H1 (cell line): ENCODE measurements around the gene CEP350. TPM values are rescaled to one million over a fixed set of nuclear protein-coding genes. Genes with fewer than 3 reads are reported as not detected.

Experiments
- CTCF ChIA-PET: fragments of 300-600 bp; sonication (Branson Sonifier 250); formaldehyde crosslinking; loops from one replicate; lab custom pipeline; 2021; ENCODE audit not compliant: partially characterized antibody; lab: Charles Lee
- POLR2A ChIA-PET: fragments of 300-600 bp; sonication (Branson Sonifier 250); formaldehyde crosslinking; loops from one replicate; lab custom pipeline; 2021; ENCODE audit warnings: inconsistent platforms; ENCODE audit not compliant: partially characterized antibody; lab: Charles Lee
- DNase-seq, 2 experiments: peaks; one replicate each; pipeline versions ENCODE4 v3.0.0 to v3.0.0-alpha.2; 2010 to 2022; ENCODE audit warnings: low spot score in 2 of 2, low read depth in 1 of 2, mixed read lengths in 1 of 2
- FAIRE-seq: peaks from 2 replicates; lab custom pipeline; 2011; peaks lifted over from hg19 to GRCh38; lab: Jason Lieb, UNC
- H2AFZ ChIP-seq: 2 replicates; pipeline ENCODE4 v1.8.1; 2012; ENCODE audit warnings: low read length, inconsistent platforms
- H2AK5ac ChIP-seq: 2 replicates; pipeline ENCODE4 v1.6.1; 2013; ENCODE audit warnings: low read depth, low read length
- H2BK120ac ChIP-seq: replicated peaks from 2 replicates; pipeline ENCODE3; 2013; ENCODE audit warnings: low read depth, low read length, inconsistent platforms
- H2BK12ac ChIP-seq: 2 replicates; pipeline ENCODE4 v1.6.1; 2013; ENCODE audit warnings: low read depth, low read length
- H2BK15ac ChIP-seq: 2 replicates; pipeline ENCODE4 v1.6.1; 2013; ENCODE audit warnings: low read length
- H2BK20ac ChIP-seq: 2 replicates; pipeline ENCODE4 v1.6.1; 2013; ENCODE audit warnings: low read length
- H2BK5ac ChIP-seq: 2 replicates; pipeline ENCODE4 v1.6.1; 2013; ENCODE audit warnings: low read depth, low read length
- H3K14ac ChIP-seq: 2 replicates; pipeline ENCODE4 v1.6.1; 2013; ENCODE audit warnings: inconsistent platforms; ENCODE audit not compliant: insufficient read length
- H3K18ac ChIP-seq: 2 replicates; pipeline ENCODE4 v1.6.1; 2013; ENCODE audit warnings: low read length; ENCODE audit errors: extremely low read depth
- H3K23ac ChIP-seq: 2 replicates; pipeline ENCODE4 v1.6.1; 2013; ENCODE audit warnings: inconsistent platforms; ENCODE audit not compliant: insufficient read length
- H3K23me2 ChIP-seq: 2 replicates; pipeline ENCODE4 v1.6.1; 2013; ENCODE audit warnings: low read depth, low read length
- H3K27ac ChIP-seq: 2 replicates; pipeline ENCODE4 v1.6.1; 2011; ENCODE audit warnings: low read depth, low read length, inconsistent platforms
- H3K27me3 ChIP-seq, 4 experiments: replicated peaks in 1 of 4; 1 replicate in 1 of 4; 2 replicates in 3 of 4; pipeline versions ENCODE4 v1.6.1 to v1.8.1; 2011 to 2013; ENCODE audit warnings: low read length in 3 of 4, mild to moderate bottlenecking in 3 of 4, inconsistent platforms in 2 of 4, mixed read lengths in 2 of 4, moderate library complexity in 1 of 4; ENCODE audit not compliant: control insufficient read depth in 3 of 4, insufficient read depth in 3 of 4; ENCODE audit errors: extremely low read depth in 1 of 4
- H3K36me3 ChIP-seq, 4 experiments: 2 replicates each; pipeline versions ENCODE4 v1.6.1 to v1.8.1; 2011 to 2013; ENCODE audit warnings: mild to moderate bottlenecking in 4 of 4, low read length in 3 of 4, moderate library complexity in 2 of 4, control low read depth in 1 of 4, inconsistent platforms in 1 of 4; ENCODE audit not compliant: insufficient read depth in 4 of 4, control insufficient read depth in 2 of 4
- H3K4ac ChIP-seq: replicated peaks from 2 replicates; pipeline ENCODE3; 2013; ENCODE audit warnings: low read length, low read depth, mixed read lengths, inconsistent platforms; ENCODE audit not compliant: insufficient read length
- H3K4me1 ChIP-seq, 4 experiments: replicated peaks in 1 of 4; 1 replicate in 1 of 4; 2 replicates in 3 of 4; pipeline versions ENCODE4 v1.6.1 to v1.8.1; 2011 to 2013; ENCODE audit warnings: low read length in 3 of 4, inconsistent platforms in 2 of 4, mixed read lengths in 1 of 4; ENCODE audit not compliant: insufficient read depth in 4 of 4, control insufficient read depth in 3 of 4
- H3K4me2 ChIP-seq, 2 experiments: 2 replicates each; pipeline versions ENCODE4 v1.6.1 to v1.8.1; 2011 to 2013; ENCODE audit warnings: low read depth in 2 of 2, low read length in 2 of 2, control low read depth in 1 of 2, inconsistent platforms in 1 of 2, mild to moderate bottlenecking in 1 of 2; ENCODE audit not compliant: insufficient read depth in 1 of 2
- H3K4me3 ChIP-seq, 4 experiments: fragments of 200-600, 300-600 bp in 1 of 4; sonication (generic), shearing (Covaris generic), sonication (Bioruptor Twin) in 1 of 4; 2 replicates each; pipeline versions ENCODE4 v1.5.1 to v1.8.1; 2011 to 2016; ENCODE audit warnings: low read length in 4 of 4, low read depth in 3 of 4, control low read depth in 2 of 4, inconsistent platforms in 2 of 4, mild to moderate bottlenecking in 2 of 4, mixed read lengths in 1 of 4, moderate library complexity in 1 of 4; ENCODE audit not compliant: insufficient read depth in 2 of 4; ENCODE audit errors: extremely low read depth in 1 of 4
- H3K56ac ChIP-seq: replicated peaks from 2 replicates; pipeline ENCODE3; 2013; ENCODE audit warnings: low read depth, mild to moderate bottlenecking, mixed read lengths, low read length, inconsistent platforms; ENCODE audit not compliant: insufficient read length
- H3K79me1 ChIP-seq: 2 replicates; pipeline ENCODE4 v1.6.1; 2013; ENCODE audit warnings: low read depth, low read length, control low read depth
- H3K79me2 ChIP-seq, 2 experiments: 2 replicates each; pipeline versions ENCODE4 v1.6.1 to v1.8.1; 2012 to 2013; ENCODE audit warnings: low read length in 2 of 2, mild to moderate bottlenecking in 2 of 2, inconsistent platforms in 1 of 2; ENCODE audit not compliant: insufficient read depth in 2 of 2, control insufficient read depth in 1 of 2
- H3K9ac ChIP-seq, 4 experiments: replicated peaks in 1 of 4; 1 replicate in 1 of 4; 2 replicates in 3 of 4; pipeline versions ENCODE4 v1.6.1 to v1.8.1; 2011 to 2013; ENCODE audit warnings: low read depth in 3 of 4, low read length in 3 of 4, control low read depth in 2 of 4, mild to moderate bottlenecking in 2 of 4, moderate library complexity in 2 of 4, inconsistent platforms in 1 of 4; ENCODE audit errors: extremely low read depth in 1 of 4
- H3K9me3 ChIP-seq, 2 experiments: 2 replicates each; pipeline versions ENCODE4 v1.6.1 to v1.8.1; 2012 to 2013; ENCODE audit warnings: mild to moderate bottlenecking in 2 of 2, moderate library complexity in 2 of 2, control low read depth in 1 of 2, inconsistent platforms in 1 of 2, low read depth in 1 of 2, low read length in 1 of 2, mixed read lengths in 1 of 2; ENCODE audit not compliant: insufficient read depth in 2 of 2
- H4K20me1 ChIP-seq, 2 experiments: replicated peaks in 1 of 2; 2 replicates each; pipeline versions ENCODE3 to v1.8.1; 2011 to 2013; ENCODE audit warnings: inconsistent platforms in 2 of 2, low read length in 2 of 2, mild to moderate bottlenecking in 1 of 2; ENCODE audit not compliant: insufficient read depth in 2 of 2, control insufficient read depth in 1 of 2
- H4K5ac ChIP-seq: 2 replicates; pipeline ENCODE4 v1.6.1; 2013; ENCODE audit warnings: low read length, low read depth, mixed read lengths, inconsistent platforms; ENCODE audit not compliant: insufficient read length
- H4K8ac ChIP-seq: 2 replicates; pipeline ENCODE4 v1.8.0; 2013; ENCODE audit warnings: mild to moderate bottlenecking, moderate library complexity, low read length, inconsistent platforms; ENCODE audit not compliant: insufficient read depth; ENCODE audit errors: extremely low read depth
- H4K91ac ChIP-seq: replicated peaks from 2 replicates; pipeline ENCODE3; 2013; ENCODE audit warnings: low read length, mixed read lengths, inconsistent platforms; ENCODE audit not compliant: insufficient read length
- BACH1 ChIP-seq: IDR thresholded peaks from 2 replicates; pipeline ENCODE4 v1.6.1; 2012; ENCODE audit warnings: low read length, improper control_type of control experiment
- BCL11A ChIP-seq, 2 experiments: IDR thresholded peaks; one replicate each; pipeline ENCODE4 v1.6.1; 2011; ENCODE audit warnings: low read depth in 2 of 2, low read length in 2 of 2, mild to moderate bottlenecking in 2 of 2
- EZH2 ChIP-seq: fragments of 200-600 bp; sonication (generic); IDR thresholded peaks from 2 replicates; pipeline ENCODE4 v1.7.1; 2012; ENCODE audit warnings: low read depth, mild to moderate bottlenecking, moderate library complexity, low read length, inconsistent platforms; ENCODE audit not compliant: severe bottlenecking
- GTF2F1 ChIP-seq: IDR thresholded peaks from 2 replicates; pipeline ENCODE4 v1.6.1; 2012; ENCODE audit warnings: low read depth, low read length, improper control_type of control experiment, borderline replicate concordance
- KDM1A ChIP-seq: fragments of 200-600, 300-600 bp; sonication (generic); IDR thresholded peaks from 2 replicates; pipeline ENCODE4 v1.7.1; 2016; ENCODE audit warnings: mild to moderate bottlenecking, low read length, borderline replicate concordance
- POLR2A ChIP-seq, 2 experiments: IDR thresholded peaks; 1 replicate in 1 of 2; 2 replicates in 1 of 2; pipeline ENCODE4 v1.6.1; 2011; ENCODE audit warnings: low read depth in 2 of 2, low read length in 2 of 2, mild to moderate bottlenecking in 2 of 2; ENCODE audit errors: control extremely low read depth in 1 of 2
- POLR2AphosphoS5 ChIP-seq: IDR thresholded peaks from 2 replicates; pipeline ENCODE4 v1.6.1; 2011; ENCODE audit warnings: low read depth, low read length
- POU5F1 ChIP-seq: IDR thresholded peaks from 2 replicates; pipeline ENCODE4 v1.6.1; 2011; ENCODE audit warnings: low read depth, mild to moderate bottlenecking, low read length, moderate library complexity
- SAP30 ChIP-seq: fragments of 300-600 bp; sonication (generic); IDR thresholded peaks from 2 replicates; pipeline ENCODE4 v1.7.1; 2012; ENCODE audit warnings: low read length, moderate library complexity, mild to moderate bottlenecking, inconsistent platforms; ENCODE audit not compliant: insufficient read depth, insufficient replicate concordance
- SIRT6 ChIP-seq: IDR thresholded peaks from one replicate; pipeline ENCODE4 v1.7.1; 2012; ENCODE audit warnings: low read length, inconsistent platforms
- TBP ChIP-seq: IDR thresholded peaks from 2 replicates; pipeline ENCODE4 v1.6.1; 2011; ENCODE audit warnings: low read depth, low read length, improper control_type of control experiment
- USF2 ChIP-seq: IDR thresholded peaks from 2 replicates; pipeline ENCODE4 v1.6.1; 2011; ENCODE audit warnings: low read length, improper control_type of control experiment
- WGBS, 2 experiments: shearing (Covaris generic) in 1 of 2; methylation state at CpG; one replicate each; pipeline versions ENCODE4 v1.1.6 to v1.1.7; 2013 to 2015; ENCODE audit warnings: low lambda C conversion rate in 2 of 2, mixed read lengths in 2 of 2, inconsistent platforms in 1 of 2, low coverage in 1 of 2, missing lambda C conversion rate in 1 of 2; ENCODE audit not compliant: insufficient replicate concordance in 2 of 2, insufficient coverage in 1 of 2, insufficient read length in 1 of 2; ENCODE audit errors: extremely low coverage in 1 of 2, missing lambda C conversion rate in 1 of 2; 5-methylcytosine and 5-hydroxymethylcytosine counted together
- polyA plus RNA-seq, 7 experiments: library from polyadenylated mRNA; depleted of rRNA in 3 of 7; stranded (reverse) in 5 of 7; unstranded in 2 of 7; fragments of >200 nt in 5 of 7; fragments of 200-250 nt in 2 of 7; gene quantifications; 1 replicate in 5 of 7; 2 replicates in 1 of 7; 4 replicates in 1 of 7; pipeline versions ENCODE4 v1.2.1 to v1.2.3, GENCODE V29; 2011 to 2013; ENCODE audit warnings: missing spikeins in 2 of 7, mixed read lengths in 2 of 7
- total RNA-seq: library from RNA; stranded (reverse); fragmentation: NEBNext Ultra II Directional; extraction: Animal tissue kit (Norgen Biotek cat#: 25700); gene quantifications from 2 replicates; pipeline ENCODE4 v1.2.1, GENCODE V29; 2021

CEP350 gene
- total and polyA plus RNA-seq, 2 of the 8 experiments (the other 6 are each of a cell fraction or from before 2014, with no cell fraction given) = 5.6 to 39.4 TPM

- Histone ChIP-seq H4K8ac (no peak overlapping the region), H4K20me1 (no peaks in the 10 kb centered on the region), H3K56ac (no peak overlapping the region), H4K91ac (no peak overlapping the region), H3K4me3 (no peak overlapping the region), H4K5ac (no peak overlapping the region), H2BK120ac (no peak overlapping the region), H3K4ac (no peak overlapping the region), H3K27me3 (peaks cover 0 to 1% (median 0%) of the 10 kb centered on the region in 4 experiments; a peak in 1 of 7 replicates), H3K27ac (no peak overlapping the region), H2BK20ac (no peak overlapping the region), H3K23ac (no peak overlapping the region), H2AFZ (no peak overlapping the region), H3K9me3 (no peaks in the 10 kb centered on the region), H3K36me3 (no peaks in the 10 kb centered on the region), H3K79me1 (no peaks in the 10 kb centered on the region), H2BK15ac (no peak overlapping the region), H3K79me2 (no peaks in the 10 kb centered on the region), H3K4me2 (no peak overlapping the region), H3K9ac (no peak overlapping the region), H2AK5ac (no peak overlapping the region), H2BK5ac (no peak overlapping the region), H3K18ac (no peak overlapping the region), H3K14ac (no peak overlapping the region), H2BK12ac (no peak overlapping the region), H3K23me2 (no peaks in the 10 kb centered on the region), H3K4me1 (no peaks in the 10 kb centered on the region)
- 85% methylated on average over 2 of the region's 2 CpGs; no CpG with 5 or more reads in 1 of the 2 experiments for WGBS, 2 experiments
- ChIA-PET CTCF (interaction anchor here (0.9 kb wide), 1 partner anchor 15 kb away, joined by 3 read pairs; no protein-coding TSS in a partner anchor), POLR2A (interaction anchor here (0.7 kb wide), 1 partner anchor 47 kb away, joined by 4 read pairs; no protein-coding TSS in a partner anchor)
- FAIRE-seq = no peak
- no peak for DNase-seq
- no peak for TF ChIP-seq USF2
- TF ChIP-seq SIRT6 = no peak
- TF ChIP-seq TBP = no peak
- TF ChIP-seq POLR2A (IDR thresholded peaks at IDR 0.05; ENCODE audit: control extremely low read depth in 1 of 2, low read depth in 2 of 2, low read length in 2 of 2) = no peak
- no peak for TF ChIP-seq BCL11A (IDR thresholded peaks at IDR 0.05; ENCODE audit: low read depth in 2 of 2, low read length in 2 of 2)
- TF ChIP-seq SAP30 = no peak
- TF ChIP-seq BACH1 = no peak
- no peak for TF ChIP-seq GTF2F1
- TF ChIP-seq KDM1A = no peak
- no peak for TF ChIP-seq POLR2AphosphoS5
- no peak for TF ChIP-seq EZH2
- no peak for TF ChIP-seq POU5F1
Measured at GRCh38 chr1:179929955-179930798, 24.4 kb upstream of the CEP350 start.
